ENCODE data around the gene CABLES1.
"Not testable (repeated sequence)": the region's sequence is repeated elsewhere in the genome, so short reads cannot be mapped to it uniquely, and the experiment has no call there.

CABLES1 gene

GRCh38 chr18:23272498-23273232 lies 137.4 kb downstream of the CABLES1 start:
- DNase-seq = no peak

- DNase-seq = no peak
These were observed 138.2 kb downstream of the CABLES1 start for GRCh38 chr18:23273443-23273966.

GRCh38 chr18:23274638-23275482 lies 139.6 kb downstream of the CABLES1 start:
- DNase-seq = no peak

- no peak for DNase-seq
These were observed 141.2 kb downstream of the CABLES1 start for GRCh38 chr18:23276451-23276850.

DNA sequence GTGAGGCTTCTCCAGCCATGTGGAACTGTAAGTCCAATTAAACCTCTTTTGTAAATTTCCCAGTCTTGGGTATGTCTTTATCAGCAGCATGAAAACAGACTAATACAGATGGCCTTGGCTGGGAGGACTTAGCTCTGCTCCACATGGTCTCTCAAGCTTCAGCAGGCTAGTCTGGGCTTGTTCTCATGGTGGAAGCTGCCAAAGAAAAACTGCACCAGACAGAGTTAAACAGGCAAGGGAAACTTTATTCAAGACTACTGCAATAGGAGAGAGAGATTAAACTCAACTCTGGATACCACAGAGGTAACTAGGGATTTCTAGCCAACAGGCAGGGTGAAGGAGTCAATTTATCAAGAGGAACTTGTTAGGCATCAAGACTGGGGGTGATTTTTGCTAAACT lies 142.1 kb downstream of the CABLES1 start:
- DNase-seq = no peak

DNA sequence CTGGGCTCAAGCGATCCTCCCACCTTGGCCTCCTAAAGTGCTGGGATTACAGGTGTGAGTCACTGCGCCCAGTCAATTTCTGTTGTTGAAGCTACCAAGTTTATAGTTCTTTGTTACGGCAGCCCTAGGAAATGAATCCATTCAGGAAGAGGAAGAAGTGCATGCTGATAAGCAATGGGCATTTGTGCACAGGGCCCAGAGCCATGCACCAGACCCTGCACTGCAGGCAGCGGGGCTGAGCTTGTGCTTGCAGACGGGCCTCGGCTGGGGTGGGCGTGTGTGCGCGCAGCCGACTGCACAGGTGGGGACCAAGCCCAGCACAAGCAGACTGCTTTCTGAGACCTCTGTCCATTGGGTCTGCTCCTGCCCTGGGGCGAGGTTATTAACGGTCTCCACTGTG lies 144.6 kb downstream of the CABLES1 start:
- no peak for DNase-seq

- DNase-seq = no peak
These were observed 145.6 kb downstream of the CABLES1 start for GRCh38 chr18:23280844-23281243.

DNA sequence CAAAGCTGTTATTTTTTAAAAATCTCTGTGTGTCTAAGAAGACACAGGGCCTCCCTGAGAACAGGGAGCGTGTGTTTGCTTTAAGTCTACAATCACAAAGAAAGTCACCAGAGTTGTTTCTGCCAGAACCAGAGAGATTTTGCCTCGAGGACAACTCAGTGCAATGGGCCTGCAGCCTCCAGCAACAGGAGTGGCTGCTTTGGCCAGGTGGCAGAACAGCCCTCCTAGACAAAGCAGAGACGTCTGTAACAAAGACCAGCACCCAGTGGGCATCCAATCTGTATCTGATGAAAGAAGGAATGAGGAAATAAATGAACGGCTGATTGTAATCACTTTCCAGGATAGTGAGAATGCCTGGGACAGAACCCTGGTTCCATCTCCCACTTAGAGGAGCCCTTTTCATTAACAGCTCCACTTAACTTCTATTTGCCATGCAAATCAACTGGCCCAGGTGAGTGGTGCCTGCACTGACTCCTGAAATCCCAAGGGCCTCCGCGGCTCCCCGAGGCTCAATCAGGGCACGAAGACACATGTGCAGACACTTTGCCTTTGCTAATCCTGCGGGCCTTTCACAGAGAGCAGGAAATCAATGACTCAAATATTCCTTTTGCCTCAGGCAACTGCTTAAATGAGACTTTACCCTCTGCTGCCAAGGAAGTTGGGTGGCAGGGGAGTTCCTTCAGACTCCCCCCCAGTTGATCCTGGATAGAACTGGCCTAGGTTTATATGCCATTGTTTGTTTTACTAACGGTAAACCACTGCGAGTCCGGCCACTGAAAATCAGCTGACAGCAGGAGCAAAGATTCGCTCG lies 146.5 kb downstream of the CABLES1 start:
- DNase-seq = no peak

GRCh38 chr18:23282437-23282781 lies 147.1 kb downstream of the CABLES1 start:
- no peak for DNase-seq

- DNase-seq = peak; percentile 37
These were observed 148.7 kb downstream of the CABLES1 start for GRCh38 chr18:23283916-23284430.

DNA sequence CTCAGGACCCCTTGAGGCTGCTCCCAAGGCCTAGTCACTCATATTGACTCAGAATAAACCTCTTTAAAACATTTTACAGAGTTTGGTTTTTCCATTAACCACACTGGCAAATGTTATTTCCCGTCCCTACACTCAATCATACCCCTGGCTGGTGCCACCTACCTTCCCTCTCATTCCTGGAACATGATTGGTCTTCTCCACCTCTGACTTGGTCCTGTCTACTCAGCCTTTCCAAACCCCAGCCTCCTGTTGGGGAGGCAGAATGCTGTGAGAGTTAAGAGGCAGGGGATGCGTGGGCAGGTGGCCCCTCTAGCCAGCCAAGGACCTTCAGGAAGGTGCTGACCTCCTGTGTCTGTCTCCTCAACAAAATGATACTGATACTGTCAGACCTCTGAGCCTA lies 149.3 kb downstream of the CABLES1 start:
- peak; percentile 37 for DNase-seq

GRCh38 chr18:23285581-23285980 lies 150.3 kb downstream of the CABLES1 start:
- DNase-seq = not testable (repeated sequence)

- no peak for DNase-seq
These were observed 156.3 kb downstream of the CABLES1 start for GRCh38 chr18:23291456-23292205.

DNA sequence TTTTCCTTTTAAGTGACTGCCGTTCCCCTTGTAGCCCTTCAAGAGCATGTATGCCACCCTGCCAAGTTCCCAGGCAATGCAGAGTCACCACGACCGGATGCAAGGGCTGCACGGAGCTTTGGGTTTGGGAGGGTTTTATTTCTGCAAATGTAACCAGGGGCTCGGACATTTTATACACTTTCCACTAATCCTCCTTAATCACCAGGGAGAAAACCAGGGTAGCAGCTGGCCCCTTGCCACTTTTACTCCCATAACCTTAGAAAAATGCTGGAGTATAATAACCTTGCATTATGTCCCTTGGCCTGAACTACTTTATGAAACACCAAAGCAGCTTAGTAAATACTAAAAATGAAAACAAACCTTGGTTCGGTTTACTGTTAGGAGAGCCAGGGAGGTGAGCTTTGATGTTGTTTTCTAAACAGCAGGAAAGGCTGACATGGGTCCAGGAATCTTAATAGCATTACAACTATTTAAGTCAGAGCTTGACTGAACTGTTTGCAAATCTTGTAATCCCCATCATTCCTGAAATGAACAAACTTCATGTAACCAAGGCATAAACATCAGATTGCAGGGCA lies 165.0 kb downstream of the CABLES1 start:
- no peak for DNase-seq

DNA sequence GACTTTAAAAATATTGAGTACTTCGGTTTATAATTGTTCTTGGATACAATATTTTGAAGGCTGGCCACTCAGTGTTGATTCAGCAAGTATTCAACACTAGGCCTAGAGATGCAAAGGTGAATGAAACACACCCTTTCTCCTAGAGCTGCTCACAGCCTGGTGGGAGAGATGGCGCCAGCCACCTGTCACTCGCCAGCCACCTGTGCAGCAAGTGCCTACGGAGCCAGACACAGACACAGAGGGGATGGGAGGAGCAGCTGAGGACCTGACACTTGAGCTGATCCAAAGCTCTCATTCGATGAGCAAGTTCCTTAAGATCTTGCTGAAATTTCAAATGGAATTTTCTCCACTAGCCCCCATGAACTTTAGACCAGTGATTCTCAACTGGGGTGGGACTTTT lies 166.7 kb downstream of the CABLES1 start:
- DNase-seq = no peak

DNA sequence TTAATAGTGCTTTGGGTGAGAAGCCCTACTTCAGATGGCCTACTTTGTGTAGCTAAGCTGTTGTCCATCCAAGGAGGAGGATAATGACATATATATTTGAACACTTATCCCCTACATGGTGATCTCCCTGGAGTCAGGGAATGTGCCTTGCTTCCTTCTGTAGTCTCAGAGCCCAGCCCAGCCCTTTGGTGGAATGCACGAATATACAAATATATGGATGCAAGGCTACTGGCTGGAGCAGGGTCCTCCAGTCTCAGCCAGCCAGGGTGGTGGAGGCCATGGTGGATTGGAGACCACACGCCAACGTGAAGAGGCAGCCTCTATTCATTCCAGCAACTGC lies 167.2 kb downstream of the CABLES1 start:
- no peak for DNase-seq

GRCh38 chr18:23302851-23303527 lies 167.7 kb downstream of the CABLES1 start:
- no peak for DNase-seq

GRCh38 chr18:23306822-23307221 lies 171.5 kb downstream of the CABLES1 start:
- DNase-seq = peak; percentile 31

DNA sequence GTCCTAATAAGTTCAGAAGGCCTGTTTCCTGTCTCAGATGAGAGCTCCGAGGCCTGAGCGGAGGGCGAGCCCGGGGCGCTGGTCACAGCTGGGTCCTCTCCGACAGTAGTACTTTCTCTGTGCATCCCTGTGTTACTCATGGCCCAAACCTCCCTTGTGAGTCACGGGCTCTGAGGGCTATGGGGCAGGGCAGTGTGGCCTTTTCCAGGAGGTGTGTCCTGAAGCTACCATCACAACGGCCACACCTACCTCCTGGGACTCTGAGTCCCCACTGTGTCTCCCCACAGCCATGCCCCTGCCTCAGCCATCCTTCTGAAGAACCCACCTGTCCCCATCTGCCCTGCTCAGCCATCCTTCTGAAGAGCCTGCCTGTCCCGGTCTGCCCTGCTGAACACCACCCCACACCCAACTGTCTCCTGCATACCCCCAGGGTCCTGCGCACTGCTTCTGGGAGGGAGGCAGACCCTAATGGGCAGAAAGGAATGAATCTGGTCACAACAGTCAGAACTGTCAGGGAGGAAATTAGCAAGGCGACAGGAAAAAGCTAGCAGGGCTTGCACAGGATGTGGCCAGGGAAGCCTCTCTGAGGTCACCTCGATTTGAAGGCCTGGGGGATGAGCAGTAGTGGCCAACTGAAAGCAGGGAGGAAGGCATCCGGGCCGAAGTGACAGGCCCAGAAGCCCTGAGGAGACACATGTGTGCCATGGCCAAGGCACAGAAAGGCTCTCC lies 172.4 kb downstream of the CABLES1 start:
- peak; percentile 37 for DNase-seq

Data from stimulated activated CD8-positive, alpha-beta memory T cell treated with anti-CD3 and anti-CD28 coated beads, Interleukin-4, amount 100 ng/mL, for 48 hours (primary cell).